HUES48 (cell line): Measurements from ENCODE around the gene TRAPPC12.

Experiments
- H3K27ac ChIP-seq: one replicate; pipeline ENCODE4 v1.7.0; 2013; ENCODE audit warnings: low read depth, low read length, inconsistent platforms
- H3K27me3 ChIP-seq: 2 replicates; pipeline ENCODE4 v1.6.1; 2013; ENCODE audit warnings: mild to moderate bottlenecking, low read length; ENCODE audit not compliant: control insufficient read depth, insufficient read depth
- H3K36me3 ChIP-seq: 2 replicates; pipeline ENCODE4 v1.6.1; 2013; ENCODE audit warnings: low read length; ENCODE audit not compliant: control insufficient read depth, insufficient read depth
- H3K4me1 ChIP-seq: 2 replicates; pipeline ENCODE4 v1.6.1; 2013; ENCODE audit warnings: mild to moderate bottlenecking, low read length; ENCODE audit not compliant: control insufficient read depth, insufficient read depth
- H3K4me3 ChIP-seq: 2 replicates; pipeline ENCODE4 v1.5.1; 2013; ENCODE audit warnings: mild to moderate bottlenecking, low read depth, low read length
- H3K9ac ChIP-seq: 2 replicates; pipeline ENCODE4 v1.6.1; 2013; ENCODE audit warnings: mild to moderate bottlenecking, low read depth, low read length, moderate library complexity
- H3K9me3 ChIP-seq: 2 replicates; pipeline ENCODE4 v1.6.1; 2013; ENCODE audit warnings: low read length; ENCODE audit not compliant: control insufficient read depth, insufficient read depth

The TRAPPC12 gene

GRCh38 chr2:3470166-3470651 is 90.7 kb downstream of the TRAPPC12 start:
- H3K9ac ChIP-seq: no peak overlapping the region
- no peaks in the 10 kb centered on the region for H3K9me3 ChIP-seq
- H3K4me3 ChIP-seq: no peak overlapping the region
- H3K4me1 ChIP-seq: no peaks in the 10 kb centered on the region
- peaks cover 48% of the 10 kb centered on the region for H3K36me3 ChIP-seq
- no peak overlapping the region for H3K27ac ChIP-seq
- no peaks in the 10 kb centered on the region for H3K27me3 ChIP-seq

- Histone ChIP-seq H3K27me3 (no peaks in the 10 kb centered on the region), H3K4me3 (no peak overlapping the region), H3K9ac (no peak overlapping the region), H3K4me1 (no peaks in the 10 kb centered on the region), H3K36me3 (peaks cover 44% of the 10 kb centered on the region), H3K27ac (no peak overlapping the region), H3K9me3 (no peaks in the 10 kb centered on the region)
Measured at GRCh38 chr2:3470856-3471737, 91.6 kb downstream of the TRAPPC12 start.

GRCh38 chr2:3472296-3472695 is 92.8 kb downstream of the TRAPPC12 start:
- Histone ChIP-seq H3K27ac (no peak overlapping the region), H3K9ac (no peak overlapping the region), H3K4me3 (no peak overlapping the region), H3K4me1 (no peaks in the 10 kb centered on the region), H3K27me3 (no peaks in the 10 kb centered on the region), H3K9me3 (no peaks in the 10 kb centered on the region), H3K36me3 (peaks cover 35% of the 10 kb centered on the region)

GRCh38 chr2:3472966-3473365 is 93.5 kb downstream of the TRAPPC12 start:
- Histone ChIP-seq H3K27ac (no peak overlapping the region), H3K4me1 (no peaks in the 10 kb centered on the region), H3K9ac (no peak overlapping the region), H3K27me3 (no peaks in the 10 kb centered on the region), H3K9me3 (no peaks in the 10 kb centered on the region), H3K36me3 (peaks cover 32% of the 10 kb centered on the region), H3K4me3 (no peak overlapping the region)

GRCh38 chr2:3475771-3476170 is 96.3 kb downstream of the TRAPPC12 start:
- Histone ChIP-seq H3K27ac (no peak overlapping the region), H3K9me3 (no peaks in the 10 kb centered on the region), H3K36me3 (peaks cover 26% of the 10 kb centered on the region; the same call in 1 of the 2 replicates), H3K27me3 (no peaks in the 10 kb centered on the region), H3K9ac (no peak overlapping the region), H3K4me1 (no peaks in the 10 kb centered on the region), H3K4me3 (no peak overlapping the region)

GRCh38 chr2:3476321-3476984 is 97.0 kb downstream of the TRAPPC12 start:
- Histone ChIP-seq H3K36me3 (peaks cover 24% of the 10 kb centered on the region; the same call in 1 of the 2 replicates), H3K27ac (no peak overlapping the region), H3K4me1 (no peaks in the 10 kb centered on the region), H3K4me3 (no peak overlapping the region), H3K9me3 (no peaks in the 10 kb centered on the region), H3K27me3 (no peaks in the 10 kb centered on the region), H3K9ac (no peak overlapping the region)

- Histone ChIP-seq H3K27ac (no peak overlapping the region), H3K9ac (no peak overlapping the region)
Measured at GRCh38 chr2:3476985-3477327, 97.5 kb downstream of the TRAPPC12 start.

GRCh38 chr2:3478846-3479385 is 99.4 kb downstream of the TRAPPC12 start:
- Histone ChIP-seq H3K27ac (no peak overlapping the region), H3K9ac (no peak overlapping the region), H3K9me3 (no peaks in the 10 kb centered on the region), H3K4me3 (no peak overlapping the region), H3K27me3 (no peaks in the 10 kb centered on the region), H3K36me3 (peaks cover 17% of the 10 kb centered on the region; the same call in 1 of the 2 replicates), H3K4me1 (no peaks in the 10 kb centered on the region)

More at GRCh38 chr2:3476985-3477327, 97.5 kb downstream of the TRAPPC12 start:
- no peaks in the 10 kb centered on the region for H3K4me1 ChIP-seq
- H3K4me3 ChIP-seq: no peak overlapping the region
- H3K27me3 ChIP-seq: no peaks in the 10 kb centered on the region
- H3K9me3 ChIP-seq: no peaks in the 10 kb centered on the region
- H3K36me3 ChIP-seq: peaks cover 24% of the 10 kb centered on the region; the same call in 1 of the 2 replicates

GRCh38 chr2:3479430-3480320 is 100.2 kb downstream of the TRAPPC12 start:
- H3K27me3 ChIP-seq: no peaks in the 10 kb centered on the region
- H3K9ac ChIP-seq: no peak overlapping the region
- no peak overlapping the region for H3K27ac ChIP-seq
- no peaks in the 10 kb centered on the region for H3K4me1 ChIP-seq
- no peak overlapping the region for H3K4me3 ChIP-seq
- no peaks in the 10 kb centered on the region for H3K9me3 ChIP-seq
- H3K36me3 ChIP-seq: peaks cover 17% of the 10 kb centered on the region; the same call in 1 of the 2 replicates

- no peaks in the 10 kb centered on the region for H3K4me1 ChIP-seq
- no peak overlapping the region for H3K27ac ChIP-seq
- peaks cover 17% of the 10 kb centered on the region; the same call in 1 of the 2 replicates for H3K36me3 ChIP-seq
- no peak overlapping the region for H3K9ac ChIP-seq
- no peak overlapping the region for H3K4me3 ChIP-seq
- no peaks in the 10 kb centered on the region for H3K27me3 ChIP-seq
- H3K9me3 ChIP-seq: no peaks in the 10 kb centered on the region
Measured at GRCh38 chr2:3480352-3481010, 101.0 kb downstream of the TRAPPC12 start.
